ENCODE data around the gene CDH23. TPM values are rescaled to one million over a fixed set of nuclear protein-coding genes. Genes with fewer than 3 reads are reported as not detected.

CDH23 gene
- total and polyA plus RNA-seq, 2 of the 8 experiments (the other 6 are each of a cell fraction or from before 2014, with no cell fraction given), result 1.9 to 4.9 TPM

- Histone ChIP-seq H2BK12ac (ENCODE audit: low read depth, low read length) (no peak overlapping the region), H2BK120ac (replicated peaks; ENCODE audit: low read depth, low read length) (no peak overlapping the region), H2BK20ac (ENCODE audit: low read length) (no peak overlapping the region), H3K14ac (ENCODE audit: insufficient read length) (no peak overlapping the region), H3K56ac (replicated peaks; ENCODE audit: insufficient read length, low read depth, low read length) (no peak overlapping the region), H3K9ac (replicated peaks in 1 of 4; ENCODE audit: extremely low read depth in 1 of 4, low read depth in 3 of 4, low read length in 3 of 4) (no peak overlapping the region), H3K36me3 (ENCODE audit: control insufficient read depth in 2 of 4, insufficient read depth in 4 of 4, low read length in 3 of 4) (no peaks in the 10 kb centered on the region), H3K23me2 (ENCODE audit: low read depth, low read length) (no peaks in the 10 kb centered on the region), H2AFZ (ENCODE audit: low read length) (no peak overlapping the region), H3K27ac (ENCODE audit: low read depth, low read length) (no peak overlapping the region), H2AK5ac (ENCODE audit: low read depth, low read length) (no peak overlapping the region), H2BK5ac (ENCODE audit: low read depth, low read length) (no peak overlapping the region), H4K8ac (ENCODE audit: extremely low read depth, insufficient read depth, low read length) (no peak overlapping the region), H3K9me3 (ENCODE audit: insufficient read depth in 2 of 2, low read depth in 1 of 2, low read length in 1 of 2) (peaks cover 2 to 7% of the 10 kb centered on the region in 2 experiments; a peak in 1 of 4 replicates), H3K4me1 (replicated peaks in 1 of 4; ENCODE audit: control insufficient read depth in 3 of 4, insufficient read depth in 4 of 4, low read length in 3 of 4) (peaks cover 0 to 7% (median under 1%) of the 10 kb centered on the region in 4 experiments; a peak in 6 of 7 replicates), H3K79me1 (ENCODE audit: low read depth, low read length) (no peaks in the 10 kb centered on the region), H3K4ac (replicated peaks; ENCODE audit: insufficient read length, low read depth, low read length) (no peak overlapping the region), H3K18ac (ENCODE audit: extremely low read depth, low read length) (no peak overlapping the region), H4K5ac (ENCODE audit: insufficient read length, low read depth, low read length) (no peak overlapping the region), H4K91ac (replicated peaks; ENCODE audit: insufficient read length, low read length) (no peak overlapping the region), H2BK15ac (ENCODE audit: low read length) (no peak overlapping the region), H3K23ac (ENCODE audit: insufficient read length) (no peak overlapping the region), H3K4me3 (ENCODE audit: extremely low read depth in 1 of 4, insufficient read depth in 2 of 4, low read depth in 3 of 4, low read length in 4 of 4) (no peak overlapping the region), H4K20me1 (replicated peaks in 1 of 2; ENCODE audit: control insufficient read depth in 1 of 2, insufficient read depth in 2 of 2, low read length in 2 of 2) (no peaks in the 10 kb centered on the region), H3K27me3 (replicated peaks in 1 of 4; ENCODE audit: control insufficient read depth in 3 of 4, extremely low read depth in 1 of 4, insufficient read depth in 3 of 4, low read length in 3 of 4) (no peaks in the 10 kb centered on the region; a peak in 1 of 7 replicates), H3K4me2 (ENCODE audit: insufficient read depth in 1 of 2, low read depth in 2 of 2, low read length in 2 of 2) (no peak overlapping the region), H3K79me2 (ENCODE audit: control insufficient read depth in 1 of 2, insufficient read depth in 2 of 2, low read length in 2 of 2) (no peaks in the 10 kb centered on the region)
- POLR2A ChIA-PET (ENCODE audit: partially characterized antibody), result no interaction called here
- no peak for TF ChIP-seq RAD21 (IDR thresholded peaks at IDR 0.05 in 1 of 2, conservative IDR thresholded peaks at IDR 0.05 in 1 of 2; ENCODE audit: low read depth in 2 of 2, low read length in 2 of 2)
- no peak for TF ChIP-seq TBP (IDR thresholded peaks at IDR 0.05; ENCODE audit: low read depth, low read length)
- WGBS, 2 experiments (ENCODE audit: extremely low coverage in 1 of 2, insufficient coverage in 1 of 2, insufficient read length in 1 of 2, insufficient replicate concordance in 2 of 2, low coverage in 1 of 2, low lambda C conversion rate in 2 of 2, missing lambda C conversion rate in 1 of 2), result 94% methylated on average over 2 of the region's 2 CpGs; no CpG with 5 or more reads in 1 of the 2 experiments
- FAIRE-seq (no peak), DNase-seq (ENCODE audit: low read depth in 1 of 2, low spot score in 2 of 2) (no peak)
- CTCF ChIA-PET (ENCODE audit: partially characterized antibody), result interaction anchor here (0.7 to 11.1 kb wide), 8 partner anchors 15 to 315 kb away, joined by 3 to 169 read pairs (median 3); no protein-coding TSS in a partner anchor
Measured at GRCh38 chr10:71691405-71691804, 294.7 kb downstream of the CDH23 start.
